H1 (cell line): ENCODE data around the gene SLC38A7. TPM values are rescaled to one million over a fixed set of nuclear protein-coding genes. Genes with fewer than 3 reads are reported as not detected.

Source experiments
- ASH2L ChIP-seq: fragments of 200-600, 300-600 bp; sonication (generic); IDR thresholded peaks from one replicate; pipeline ENCODE4 v1.7.1; 2017; ENCODE audit warnings: low read length
- ATF3 ChIP-seq: IDR thresholded peaks from 2 replicates; pipeline ENCODE4 v1.6.1; 2011; ENCODE audit warnings: low read depth, mild to moderate bottlenecking, low read length; ENCODE audit not compliant: insufficient read depth
- BACH1 ChIP-seq: IDR thresholded peaks from 2 replicates; pipeline ENCODE4 v1.6.1; 2012; ENCODE audit warnings: low read length, improper control_type of control experiment
- BRCA1 ChIP-seq: IDR thresholded peaks from 2 replicates; pipeline ENCODE4 v1.6.1; 2012; ENCODE audit warnings: low read depth, low read length, improper control_type of control experiment
- CBX5 ChIP-seq: fragments of 300-800, 300-1000 bp; sonication (generic); IDR thresholded peaks from 2 replicates; pipeline ENCODE4 v1.7.1; 2016; ENCODE audit warnings: antibody characterized with exemption, low read length, low read depth
- CHD1 ChIP-seq: IDR thresholded peaks from 2 replicates; pipeline ENCODE4 v1.6.1; 2012; ENCODE audit warnings: low read depth, low read length, improper control_type of control experiment
- CHD2 ChIP-seq: IDR thresholded peaks from 2 replicates; pipeline ENCODE4 v1.6.1; 2012; ENCODE audit warnings: low read length, improper control_type of control experiment
- CREB1 ChIP-seq: IDR thresholded peaks from 2 replicates; pipeline ENCODE4 v1.6.1; 2012; ENCODE audit warnings: inconsistent platforms
- E2F6 ChIP-seq: IDR thresholded peaks from 2 replicates; pipeline ENCODE4 v1.6.1; 2012; ENCODE audit warnings: inconsistent platforms
- EP300 ChIP-seq, 2 experiments: IDR thresholded peaks; 1 replicate in 1 of 2; 2 replicates in 1 of 2; pipeline ENCODE4 v1.6.1; 2011 to 2012; ENCODE audit warnings: low read depth in 2 of 2, low read length in 2 of 2, mild to moderate bottlenecking in 2 of 2, borderline replicate concordance in 1 of 2, inconsistent platforms in 1 of 2, moderate library complexity in 1 of 2
- EZH2 ChIP-seq: fragments of 200-600 bp; sonication (generic); IDR thresholded peaks from 2 replicates; pipeline ENCODE4 v1.7.1; 2012; ENCODE audit warnings: low read depth, mild to moderate bottlenecking, moderate library complexity, low read length, inconsistent platforms; ENCODE audit not compliant: severe bottlenecking
- JUN ChIP-seq: IDR thresholded peaks from 2 replicates; pipeline ENCODE4 v1.6.1; 2011; ENCODE audit warnings: low read depth, mild to moderate bottlenecking, improper control_type of control experiment, low read length
- MAFK ChIP-seq: IDR thresholded peaks from 2 replicates; pipeline ENCODE4 v1.6.1; 2012; ENCODE audit warnings: low read depth, mild to moderate bottlenecking, improper control_type of control experiment, low read length
- POLR2A ChIP-seq, 2 experiments: IDR thresholded peaks; 1 replicate in 1 of 2; 2 replicates in 1 of 2; pipeline ENCODE4 v1.6.1; 2011; ENCODE audit warnings: low read depth in 2 of 2, low read length in 2 of 2, mild to moderate bottlenecking in 2 of 2; ENCODE audit errors: control extremely low read depth in 1 of 2
- RAD21 ChIP-seq, 2 experiments: IDR thresholded peaks in 1 of 2; conservative IDR thresholded peaks in 1 of 2; 2 replicates each; pipeline ENCODE4 v1.6.1; 2011; ENCODE audit warnings: low read depth in 2 of 2, low read length in 2 of 2, improper control_type of control experiment in 1 of 2, inconsistent platforms in 1 of 2, mild to moderate bottlenecking in 1 of 2, moderate library complexity in 1 of 2
- RBBP5 ChIP-seq: IDR thresholded peaks from 2 replicates; pipeline ENCODE4 v1.7.1; 2012; ENCODE audit warnings: low read depth, mild to moderate bottlenecking, inconsistent platforms, low read length, moderate library complexity, borderline replicate concordance
- SIX5 ChIP-seq: IDR thresholded peaks from 2 replicates; pipeline ENCODE4 v1.6.1; 2011; ENCODE audit warnings: mild to moderate bottlenecking, low read depth, low read length
- SP2 ChIP-seq: IDR thresholded peaks from 2 replicates; pipeline ENCODE4 v1.6.1; 2012; ENCODE audit warnings: mild to moderate bottlenecking, low read length, inconsistent platforms
- SRF ChIP-seq: IDR thresholded peaks from 2 replicates; pipeline ENCODE4 v1.6.1; 2011; ENCODE audit warnings: mild to moderate bottlenecking, low read depth, low read length, moderate library complexity
- SUZ12 ChIP-seq: fragments of 200-600 bp; sonication (generic); IDR thresholded peaks from 2 replicates; pipeline ENCODE4 v1.6.1; 2012; ENCODE audit warnings: mild to moderate bottlenecking, inconsistent platforms, low read length, moderate library complexity, mixed read lengths
- TAF1 ChIP-seq: IDR thresholded peaks from 2 replicates; pipeline ENCODE4 v1.6.1; 2011; ENCODE audit warnings: mild to moderate bottlenecking, low read depth, low read length
- TBP ChIP-seq: IDR thresholded peaks from 2 replicates; pipeline ENCODE4 v1.6.1; 2011; ENCODE audit warnings: low read depth, low read length, improper control_type of control experiment
- TCF12 ChIP-seq: IDR thresholded peaks from 2 replicates; pipeline ENCODE4 v1.6.1; 2011; ENCODE audit warnings: low read depth, mild to moderate bottlenecking, low read length
- TEAD4 ChIP-seq: IDR thresholded peaks from 2 replicates; pipeline ENCODE4 v1.6.1; 2012; ENCODE audit warnings: low read depth, low read length, inconsistent platforms, mixed read lengths
- YY1 ChIP-seq: IDR thresholded peaks from 2 replicates; pipeline ENCODE4 v1.6.1; 2011; ENCODE audit warnings: low read depth, mild to moderate bottlenecking, low read length
- polyA plus RNA-seq, 7 experiments: library from polyadenylated mRNA; depleted of rRNA in 3 of 7; stranded (reverse) in 5 of 7; unstranded in 2 of 7; fragments of >200 nt in 5 of 7; fragments of 200-250 nt in 2 of 7; gene quantifications; 1 replicate in 5 of 7; 2 replicates in 1 of 7; 4 replicates in 1 of 7; pipeline versions ENCODE4 v1.2.1 to v1.2.3, GENCODE V29; 2011 to 2013; ENCODE audit warnings: missing spikeins in 2 of 7, mixed read lengths in 2 of 7
- total RNA-seq: library from RNA; stranded (reverse); fragmentation: NEBNext Ultra II Directional; extraction: Animal tissue kit (Norgen Biotek cat#: 25700); gene quantifications from 2 replicates; pipeline ENCODE4 v1.2.1, GENCODE V29; 2021

SLC38A7 gene
- total and polyA plus RNA-seq, 2 of the 8 experiments (the other 6 are each of a cell fraction or from before 2014, with no cell fraction given): 26.7 to 28.0 TPM

GRCh38 chr16:58733671-58734458 is 49.3 kb upstream of the SLC38A7 start, which contains the start of gene GOT2 (continued):
- peak; percentile 93 for TF ChIP-seq BACH1
- peak; percentile 92 for TF ChIP-seq TAF1
- TF ChIP-seq ATF3: no peak
- TF ChIP-seq TEAD4: peak; percentile 49; the same call in 1 of the 2 replicates
- peak; percentile 84 for TF ChIP-seq CREB1
- TF ChIP-seq TBP: peak; percentile 83
- no peak for TF ChIP-seq TCF12
- TF ChIP-seq RBBP5: no peak; the same call in none of the 2 replicates
- TF ChIP-seq EP300 (IDR thresholded peaks at IDR 0.05; ENCODE audit: borderline replicate concordance in 1 of 2, low read depth in 2 of 2, low read length in 2 of 2): no peak
- peak; percentile 55; the same call in 1 of the 2 replicates for TF ChIP-seq MAFK
- TF ChIP-seq SIX5: no peak
- TF ChIP-seq SP2: peak; percentile 83
- TF ChIP-seq SRF: no peak
- TF ChIP-seq CBX5: no peak
- TF ChIP-seq E2F6: peak; percentile 76
- TF ChIP-seq BRCA1: no peak
- no peak for TF ChIP-seq SUZ12
- peak; percentile 89 for TF ChIP-seq ASH2L
- no peak for TF ChIP-seq CHD1
- TF ChIP-seq CHD2: peak; percentile 50; the same call in 1 of the 2 replicates
- no peak for TF ChIP-seq EZH2
- TF ChIP-seq JUN: no peak
- TF ChIP-seq YY1: peak; percentile 32; the same call in 1 of the 2 replicates
- TF ChIP-seq POLR2A (IDR thresholded peaks at IDR 0.05; ENCODE audit: control extremely low read depth in 1 of 2, low read depth in 2 of 2, low read length in 2 of 2): peak; percentile 81 to 87
- TF ChIP-seq RAD21 (IDR thresholded peaks at IDR 0.05 in 1 of 2, conservative IDR thresholded peaks at IDR 0.05 in 1 of 2; ENCODE audit: low read depth in 2 of 2, low read length in 2 of 2): peak; percentile 14 to 28; a peak in 2 of 4 replicates
